Body of pancreas (tissue), 4 donors: Measurements from ENCODE around the gene DHX58. TPM values are rescaled to one million over a fixed set of nuclear protein-coding genes. Genes with fewer than 3 reads are reported as not detected.
A peak's percentile ranks its signal among the peaks of the same experiment; 100 is the strongest.

Experiments
- ATAC-seq: fragments of 150-250 bp; one replicate; pipeline ENCODE4 v1.9.1; 2016
- DNase-seq, 4 donors: peaks; one replicate each; pipeline ENCODE4 v3.0.0-alpha.2; 2019
- H3K27ac ChIP-seq, 4 donors: fragments of 200-600 bp; sonication (generic); 1 replicate in 3 of 4; 2 replicates in 1 of 4; pipeline versions ENCODE4 v1.5.1 to v1.6.1; 2016 to 2019; ENCODE audit warnings: mild to moderate bottlenecking in 1 of 4, mixed read lengths in 1 of 4, moderate library complexity in 1 of 4
- H3K27me3 ChIP-seq, 2 donors: fragments of 200-600 bp; sonication (generic); one replicate each; pipeline ENCODE4 v1.6.0; 2016; ENCODE audit warnings: mild to moderate bottlenecking in 1 of 2
- H3K36me3 ChIP-seq, 2 donors: fragments of 200-600 bp; sonication (generic); replicated peaks in 1 of 2; 2 replicates each; pipeline ENCODE4 v1.5.1; 2016; ENCODE audit warnings: low read depth in 2 of 2; ENCODE audit not compliant: insufficient read depth in 1 of 2
- H3K4me1 ChIP-seq: fragments of 200-600 bp; sonication (generic); one replicate; pipeline ENCODE4 v1.6.0; 2016
- H3K4me3 ChIP-seq, 2 donors: fragments of 200-600 bp; sonication (generic); 1 replicate in 1 of 2; 2 replicates in 1 of 2; pipeline ENCODE4 v1.5.1; 2016 to 2019
- H3K9me3 ChIP-seq, 3 donors: fragments of 200-600 bp; sonication (generic); 1 replicate in 2 of 3; 2 replicates in 1 of 3; pipeline ENCODE4 v1.5.1; 2016
- POLR2A ChIP-seq, 3 donors: fragments of 450-650 bp; IDR thresholded peaks; one replicate each; pipeline ENCODE4 v1.6.1; 2016; ENCODE audit warnings: antibody characterized with exemption in 3 of 3, mild to moderate bottlenecking in 2 of 3
- WGBS, 2 donors: methylation state at CpG; one replicate each; pipeline ENCODE4 v1.1.5; 2017; 5-methylcytosine and 5-hydroxymethylcytosine counted together
- intact Hi-C: fragments of 100-400 bp; cut with DNase I; formaldehyde crosslinking; loops from one replicate; pipeline ENCODE4 v1.15.1; 2023
- total RNA-seq, 2 donors: library from RNA; depleted of rRNA; stranded (reverse); fragments of >200 nt; gene quantifications; one replicate each; pipeline ENCODE4 v1.1.0, GENCODE V29; 2016
- TF ChIP-seq, protein P1 (sequence below), 7 experiments: fragments of 450-650 bp in 4 of 7; fragments of 200-600 bp in 3 of 7; sonication (generic) in 3 of 7; IDR thresholded peaks; one replicate each; pipeline ENCODE4 v1.5.1; 2016 to 2019; ENCODE audit warnings: antibody characterized with exemption in 7 of 7

DHX58 gene
- total RNA-seq, 2 donors from 2014 or later: 5.7 to 19.1 TPM

DNA sequence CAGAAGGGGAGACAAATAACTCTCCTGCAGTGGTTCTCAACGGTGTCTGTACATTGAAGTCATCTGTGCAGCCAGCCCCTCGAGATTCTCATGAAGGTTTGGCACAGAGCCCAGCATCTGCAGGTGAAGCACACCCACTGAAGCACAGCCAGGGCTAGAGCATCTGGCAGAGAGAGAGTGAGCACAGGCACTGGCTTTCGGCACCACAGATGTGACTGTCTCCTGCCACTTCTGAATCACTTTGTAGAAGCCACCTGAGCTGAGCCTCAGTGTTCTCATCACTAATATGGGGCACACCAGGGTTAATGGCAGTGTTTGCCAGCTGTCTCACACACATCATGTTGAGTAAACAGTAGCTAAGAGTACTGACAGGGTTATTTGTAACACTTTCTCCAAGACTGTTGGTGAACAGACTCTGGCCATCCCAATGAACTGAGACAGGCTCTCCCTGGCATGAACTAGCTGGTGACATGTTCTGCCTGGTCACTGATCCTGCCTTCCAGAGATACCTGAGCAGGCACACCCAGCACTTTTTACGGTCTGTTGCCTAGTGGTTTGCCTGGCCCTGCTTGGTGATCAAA is 21.0 kb upstream of the DHX58 start:
- intact Hi-C loops: no loop called here

DNA sequence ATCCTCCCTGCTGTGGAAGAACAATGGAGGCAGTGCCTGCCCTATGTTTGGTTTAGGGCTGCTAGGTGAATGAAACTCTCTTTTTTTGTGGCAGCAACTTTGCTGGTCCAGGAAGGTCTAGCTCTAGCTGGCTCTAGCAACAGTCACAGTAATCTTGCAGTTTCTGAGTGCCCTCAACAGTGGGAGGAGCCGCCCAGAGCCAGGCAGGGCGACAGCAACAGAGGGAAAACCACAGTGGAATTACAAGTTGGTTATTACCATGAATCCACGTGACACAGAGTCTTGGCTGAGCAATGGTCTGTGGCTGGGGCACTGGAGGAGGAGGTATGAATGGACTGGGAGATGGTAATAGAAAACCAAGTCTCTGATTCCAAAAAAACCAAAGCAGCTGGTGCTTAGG is 20.4 kb upstream of the DHX58 start:
- H3K9me3 ChIP-seq: no peaks in the 10 kb centered on the region
- H3K36me3 ChIP-seq: peaks cover 0 to 12% of the 10 kb centered on the region in 2 donors
- peak overlapping the region; percentile 85 to 93 (median 88) for H3K27ac ChIP-seq
- H3K4me1 ChIP-seq: peaks cover 70% of the 10 kb centered on the region
- no peaks in the 10 kb centered on the region for H3K27me3 ChIP-seq
- TF ChIP-seq, protein P1, sequence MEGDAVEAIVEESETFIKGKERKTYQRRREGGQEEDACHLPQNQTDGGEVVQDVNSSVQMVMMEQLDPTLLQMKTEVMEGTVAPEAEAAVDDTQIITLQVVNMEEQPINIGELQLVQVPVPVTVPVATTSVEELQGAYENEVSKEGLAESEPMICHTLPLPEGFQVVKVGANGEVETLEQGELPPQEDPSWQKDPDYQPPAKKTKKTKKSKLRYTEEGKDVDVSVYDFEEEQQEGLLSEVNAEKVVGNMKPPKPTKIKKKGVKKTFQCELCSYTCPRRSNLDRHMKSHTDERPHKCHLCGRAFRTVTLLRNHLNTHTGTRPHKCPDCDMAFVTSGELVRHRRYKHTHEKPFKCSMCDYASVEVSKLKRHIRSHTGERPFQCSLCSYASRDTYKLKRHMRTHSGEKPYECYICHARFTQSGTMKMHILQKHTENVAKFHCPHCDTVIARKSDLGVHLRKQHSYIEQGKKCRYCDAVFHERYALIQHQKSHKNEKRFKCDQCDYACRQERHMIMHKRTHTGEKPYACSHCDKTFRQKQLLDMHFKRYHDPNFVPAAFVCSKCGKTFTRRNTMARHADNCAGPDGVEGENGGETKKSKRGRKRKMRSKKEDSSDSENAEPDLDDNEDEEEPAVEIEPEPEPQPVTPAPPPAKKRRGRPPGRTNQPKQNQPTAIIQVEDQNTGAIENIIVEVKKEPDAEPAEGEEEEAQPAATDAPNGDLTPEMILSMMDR (IDR thresholded peaks at IDR 0.05): no peak
- no peak for TF ChIP-seq POLR2A (IDR thresholded peaks at IDR 0.05)
- ATAC-seq (peak; percentile 57), DNase-seq (peak; percentile 64 to 85 (median 78))
- intact Hi-C loops: no loop called here
- no peak overlapping the region for H3K4me3 ChIP-seq
- WGBS, 2 donors: 0 to 13% methylated on average over 3 of the region's 3 CpGs

More for the DNA sequence above, 21.0 kb upstream of the DHX58 start:
- DNase-seq (peak; percentile 49 to 75 (median 68)), ATAC-seq (peak; percentile 34)
- no peak overlapping the region for H3K4me3 ChIP-seq
- 0 to 14% methylated on average over 3 to 4 of the region's 4 CpGs for WGBS, 2 donors
- H3K4me1 ChIP-seq: peaks cover 76% of the 10 kb centered on the region
- H3K27me3 ChIP-seq: no peaks in the 10 kb centered on the region
- no peak for TF ChIP-seq POLR2A (IDR thresholded peaks at IDR 0.05)
- TF ChIP-seq, protein P1 (IDR thresholded peaks at IDR 0.05): no peak
- H3K9me3 ChIP-seq: no peaks in the 10 kb centered on the region
- peaks cover 0 to 6% of the 10 kb centered on the region in 2 donors for H3K36me3 ChIP-seq
- H3K27ac ChIP-seq: peak overlapping the region; percentile 85 to 93 (median 88)

DNA sequence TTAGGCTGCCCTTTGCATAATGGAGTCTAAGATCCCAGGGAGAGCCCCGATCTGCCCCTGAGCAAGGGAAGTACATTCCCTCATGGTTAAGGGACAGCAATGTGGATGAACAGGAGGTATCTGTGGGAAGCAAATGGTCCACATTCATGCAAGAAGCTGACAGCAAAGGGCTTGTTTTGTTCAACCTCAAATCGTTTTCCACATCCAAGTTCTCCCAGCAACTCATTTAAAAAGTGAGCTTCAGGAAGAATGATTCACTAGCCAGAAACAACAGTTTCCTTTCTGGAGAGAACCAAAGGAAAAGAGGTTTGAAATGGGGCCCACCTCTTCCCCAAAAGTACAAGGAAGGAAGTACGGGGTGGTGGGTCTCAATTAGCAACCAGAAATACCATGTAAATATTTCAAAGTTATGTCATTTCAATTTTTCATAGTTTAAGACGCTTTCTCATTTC is 19.5 kb upstream of the DHX58 start:
- 51 to 65% methylated on average over 4 of the region's 4 CpGs for WGBS, 2 donors
- Histone ChIP-seq H3K27me3 (no peaks in the 10 kb centered on the region), H3K4me1 (peaks cover 60% of the 10 kb centered on the region), H3K4me3 (no peak overlapping the region), H3K36me3 (peaks cover 0 to 16% of the 10 kb centered on the region in 2 donors), H3K27ac (peak overlapping the region in 3 of 4 donors; percentile 31 to 90 (median 85)), H3K9me3 (no peaks in the 10 kb centered on the region)
- no peak for TF ChIP-seq POLR2A (IDR thresholded peaks at IDR 0.05)
- TF ChIP-seq, protein P1 (IDR thresholded peaks at IDR 0.05): no peak
- no peak for DNase-seq
- intact Hi-C loops: no loop called here
- ATAC-seq: no peak

DNA sequence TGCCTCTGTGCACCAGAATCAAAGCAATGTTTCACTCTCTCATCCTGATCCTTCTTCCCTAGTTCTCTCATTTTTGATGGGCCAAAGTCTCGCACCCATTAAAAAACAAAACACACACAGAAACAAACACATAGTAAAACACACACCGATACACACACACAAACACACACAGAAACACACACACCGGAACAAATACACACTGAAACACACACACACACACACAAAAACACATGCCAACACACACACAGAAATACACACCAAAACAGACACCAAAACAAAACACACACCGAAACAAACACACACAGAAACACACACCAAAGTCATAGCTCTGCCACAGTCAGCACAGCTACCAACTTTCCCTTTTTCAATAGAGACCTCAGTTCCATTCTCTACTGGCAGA is 18.7 kb upstream of the DHX58 start:
- Histone ChIP-seq H3K9me3 (no peaks in the 10 kb centered on the region), H3K4me1 (peaks cover 52% of the 10 kb centered on the region), H3K4me3 (no peak overlapping the region), H3K27me3 (no peaks in the 10 kb centered on the region), H3K36me3 (peaks cover 0 to 19% of the 10 kb centered on the region in 2 donors), H3K27ac (peak overlapping the region in 2 of 4 donors; percentile 31 to 90)
- TF ChIP-seq, protein P1 (IDR thresholded peaks at IDR 0.05): no peak
- TF ChIP-seq POLR2A (IDR thresholded peaks at IDR 0.05): no peak
- intact Hi-C loops: no loop called here
- DNase-seq (no peak), ATAC-seq (no peak)
- WGBS, 2 donors: 86 to 91% methylated on average over 4 of the region's 4 CpGs
